ENCODE results near the gene ANKRD29.
"Not testable (repeated sequence)": the region's sequence is repeated elsewhere in the genome, so short reads cannot be mapped to it uniquely, and the experiment has no call there.

Gene ANKRD29

GRCh38 chr18:23643815-23644490 is 18.8 kb downstream of the ANKRD29 start:
- Histone ChIP-seq H3K36me3 (no peaks in the 10 kb centered on the region), H3K9me3 (no peaks in the 10 kb centered on the region), H3K4me3 (no peak overlapping the region), H3K27me3 (no peaks in the 10 kb centered on the region), H3K4me1 (no peaks in the 10 kb centered on the region), H3K27ac (no peak overlapping the region)
- no peak for DNase-seq
- no peak for TF ChIP-seq CTCF (IDR thresholded peaks at IDR 0.05)
- intact Hi-C loops (cut with DNase I; ENCODE audit: low total_unique reads): no loop called here

- Histone ChIP-seq H3K36me3 (no peaks in the 10 kb centered on the region), H3K4me3 (no peak overlapping the region), H3K9me3 (no peaks in the 10 kb centered on the region), H3K27me3 (no peaks in the 10 kb centered on the region), H3K27ac (no peak overlapping the region), H3K4me1 (no peaks in the 10 kb centered on the region)
- no peak for DNase-seq
- intact Hi-C loops (cut with DNase I; ENCODE audit: low total_unique reads): no loop called here
- no peak for TF ChIP-seq CTCF (IDR thresholded peaks at IDR 0.05)
Measured at GRCh38 chr18:23641937-23642666, 20.6 kb downstream of the ANKRD29 start.

- no peak for TF ChIP-seq CTCF (IDR thresholded peaks at IDR 0.05)
- intact Hi-C loops (cut with DNase I; ENCODE audit: low total_unique reads): no loop called here
- H3K9me3 ChIP-seq: no peaks in the 10 kb centered on the region
- H3K4me1 ChIP-seq: no peaks in the 10 kb centered on the region
- H3K36me3 ChIP-seq: no peaks in the 10 kb centered on the region
- DNase-seq: no peak
- no peak overlapping the region for H3K4me3 ChIP-seq
- H3K27me3 ChIP-seq: no peaks in the 10 kb centered on the region
- no peak overlapping the region for H3K27ac ChIP-seq
Measured at GRCh38 chr18:23641143-23641720, 21.5 kb downstream of the ANKRD29 start.

GRCh38 chr18:23640052-23640451 is 22.7 kb downstream of the ANKRD29 start:
- intact Hi-C loops (cut with DNase I; ENCODE audit: low total_unique reads): no loop called here
- DNase-seq: no peak

GRCh38 chr18:23636433-23636832 is 26.3 kb downstream of the ANKRD29 start:
- H3K4me1 ChIP-seq; H3K27me3 ChIP-seq; H3K27ac ChIP-seq; H3K4me3 ChIP-seq; intact Hi-C loops (cut with DNase I; ENCODE audit: low total_unique reads); H3K36me3 ChIP-seq; H3K9me3 ChIP-seq; DNase-seq: not testable (repeated sequence)

More at GRCh38 chr18:23640052-23640451, 22.7 kb downstream of the ANKRD29 start:
- Histone ChIP-seq H3K4me3 (no peak overlapping the region), H3K4me1 (no peaks in the 10 kb centered on the region), H3K9me3 (no peaks in the 10 kb centered on the region), H3K27me3 (no peaks in the 10 kb centered on the region), H3K36me3 (no peaks in the 10 kb centered on the region), H3K27ac (no peak overlapping the region)
- no peak for TF ChIP-seq CTCF (IDR thresholded peaks at IDR 0.05)

- H3K27me3 ChIP-seq: no peaks in the 10 kb centered on the region
- no peak for TF ChIP-seq CTCF (IDR thresholded peaks at IDR 0.05)
Measured at GRCh38 chr18:23636071-23636399, 26.7 kb downstream of the ANKRD29 start.

More at GRCh38 chr18:23636071-23636399, 26.7 kb downstream of the ANKRD29 start:
- no peak for DNase-seq
- Histone ChIP-seq H3K4me1 (no peaks in the 10 kb centered on the region), H3K4me3 (no peak overlapping the region), H3K9me3 (no peaks in the 10 kb centered on the region), H3K27ac (no peak overlapping the region), H3K36me3 (no peaks in the 10 kb centered on the region)
- intact Hi-C loops (cut with DNase I; ENCODE audit: low total_unique reads): no loop called here

All from tibial artery (tissue), 4 donors.